GM19099 (cell line): ENCODE measurements around the gene ANKRD44.

Experiments
- POLR2A ChIP-seq: IDR thresholded peaks from 3 replicates; pipeline ENCODE4 v1.6.1; 2011; ENCODE audit warnings: low read depth; ENCODE audit not compliant: insufficient read length; ENCODE audit errors: extremely low read depth

Gene ANKRD44

GRCh38 chr2:197079832-197080555 is 230.6 kb downstream of the ANKRD44 start:
- no peak for TF ChIP-seq POLR2A

- TF ChIP-seq POLR2A, result no peak
These were observed 231.2 kb downstream of the ANKRD44 start for GRCh38 chr2:197079414-197079813.

GRCh38 chr2:197078535-197078934 is 232.0 kb downstream of the ANKRD44 start:
- TF ChIP-seq POLR2A, result no peak

- no peak for TF ChIP-seq POLR2A
These were observed 233.2 kb downstream of the ANKRD44 start for GRCh38 chr2:197077336-197077735.

- no peak for TF ChIP-seq POLR2A
These were observed 233.9 kb downstream of the ANKRD44 start for GRCh38 chr2:197076652-197077051.

- TF ChIP-seq POLR2A, result no peak
These were observed 234.7 kb downstream of the ANKRD44 start for GRCh38 chr2:197075754-197076337.

GRCh38 chr2:197075281-197075680 is 235.3 kb downstream of the ANKRD44 start:
- TF ChIP-seq POLR2A, result no peak

- no peak for TF ChIP-seq POLR2A
These were observed 236.7 kb downstream of the ANKRD44 start for GRCh38 chr2:197073701-197074433.

GRCh38 chr2:197073270-197073669 is 237.3 kb downstream of the ANKRD44 start:
- no peak for TF ChIP-seq POLR2A

- no peak for TF ChIP-seq POLR2A
These were observed 238.0 kb downstream of the ANKRD44 start for GRCh38 chr2:197072533-197072932.

- no peak for TF ChIP-seq POLR2A
These were observed 238.7 kb downstream of the ANKRD44 start for GRCh38 chr2:197071790-197072436.

- TF ChIP-seq POLR2A, result no peak
These were observed 239.4 kb downstream of the ANKRD44 start for GRCh38 chr2:197071213-197071612.

- TF ChIP-seq POLR2A, result no peak
These were observed 240.6 kb downstream of the ANKRD44 start for GRCh38 chr2:197069958-197070357.

- no peak for TF ChIP-seq POLR2A
These were observed 251.1 kb downstream of the ANKRD44 start for GRCh38 chr2:197059477-197059876.

- TF ChIP-seq POLR2A, result no peak
These were observed 251.7 kb downstream of the ANKRD44 start for GRCh38 chr2:197058777-197059300.
